Activated T-cell treated with anti-CD3 and anti-CD28 coated beads for 24 hours (primary cell): ENCODE measurements around the gene MICALL1.
"Not testable (repeated sequence)": the region's sequence is repeated elsewhere in the genome, so short reads cannot be mapped to it uniquely, and the experiment has no call there.

Experiments
- DNase-seq: peaks from one replicate; pipeline ENCODE4 v3.0.0-alpha.2; 2020; ENCODE audit warnings: low read depth

The MICALL1 gene

DNA sequence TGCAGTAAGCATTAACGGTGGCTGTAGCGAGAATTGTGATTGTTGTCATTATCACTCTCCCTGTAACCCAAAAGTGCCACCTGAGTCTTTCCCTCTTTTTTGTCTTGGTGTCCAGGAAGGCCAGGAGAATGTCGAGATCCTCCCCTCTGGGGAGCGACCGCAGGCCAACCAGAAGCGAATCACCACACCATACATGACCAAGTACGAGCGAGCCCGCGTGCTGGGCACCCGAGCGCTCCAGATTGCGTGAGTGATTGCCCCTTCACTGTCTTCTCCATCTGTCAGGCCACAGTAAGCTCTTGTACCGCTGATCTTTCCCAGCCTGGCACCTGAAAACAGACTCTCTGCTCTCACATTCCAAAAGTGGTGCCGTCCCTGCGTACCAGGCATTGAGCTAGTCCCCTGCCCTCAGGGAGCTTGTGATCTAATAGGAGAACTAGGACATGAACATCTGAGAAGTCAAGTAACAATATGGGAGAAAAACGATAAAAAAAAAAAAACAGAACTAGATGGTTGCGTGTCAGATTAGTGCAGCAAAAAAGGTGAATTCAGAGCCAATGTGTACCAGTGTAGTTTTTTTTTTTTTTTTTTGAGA, 53.2 kb downstream of the MICALL1 start:
- DNase-seq: no peak

DNA sequence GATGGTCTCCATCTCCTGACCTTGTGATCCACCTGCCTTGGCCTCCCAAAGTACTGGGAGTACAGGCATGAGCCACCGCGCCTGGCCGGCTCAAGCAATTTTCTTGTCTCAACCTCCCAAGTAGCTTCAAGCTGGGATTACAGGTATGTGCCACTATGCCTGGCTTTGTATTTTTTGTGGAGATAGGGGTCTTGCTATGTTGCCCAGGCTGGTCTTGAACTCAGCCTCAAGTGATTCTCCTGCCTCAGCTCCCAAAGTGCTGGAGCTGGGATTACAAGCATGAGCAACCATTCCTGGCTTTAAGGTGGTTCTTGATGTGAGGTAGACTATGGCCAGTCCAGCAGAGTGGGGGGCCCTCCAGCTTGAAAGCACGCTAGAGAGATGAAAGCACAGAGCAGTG, 55.0 kb downstream of the MICALL1 start:
- DNase-seq: no peak

DNA sequence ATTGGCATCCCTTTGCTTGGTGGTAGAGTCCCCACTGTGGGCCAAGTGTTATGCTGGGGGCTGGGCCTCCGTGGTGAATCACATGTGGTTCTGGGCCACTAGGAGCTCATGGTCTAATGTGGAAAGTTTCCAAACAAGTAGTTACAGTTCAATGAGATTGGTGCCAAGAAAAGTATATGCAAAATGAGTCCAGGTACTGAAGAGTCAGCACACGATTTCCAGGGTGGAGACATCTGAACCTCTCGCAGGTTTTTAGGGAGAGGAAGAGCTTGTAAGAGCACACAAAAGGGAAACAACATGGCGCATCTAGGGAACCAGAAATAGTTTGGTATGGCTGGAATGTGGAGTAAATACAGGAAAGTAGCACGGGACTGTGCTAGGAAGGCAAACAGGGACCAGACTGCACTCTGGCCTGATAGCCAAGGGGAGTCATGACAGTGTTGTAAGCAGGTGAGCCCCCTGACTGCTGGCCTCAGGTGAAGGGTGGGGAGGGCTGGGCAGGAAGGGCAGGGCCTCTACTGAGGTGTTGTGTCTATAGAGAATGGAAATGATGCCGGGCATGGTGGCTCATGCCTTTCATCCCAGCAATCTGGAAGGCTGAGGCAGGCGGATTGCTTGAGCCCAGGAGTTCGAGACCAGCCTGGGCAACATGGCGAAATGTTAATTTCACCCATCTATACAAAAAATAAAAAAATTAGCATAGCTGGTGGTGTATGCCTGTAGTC, 60.0 kb downstream of the MICALL1 start:
- no peak for DNase-seq

- DNase-seq: no peak
These were observed 61.0 kb downstream of the MICALL1 start for GRCh38 chr22:37967147-37967546.

DNA sequence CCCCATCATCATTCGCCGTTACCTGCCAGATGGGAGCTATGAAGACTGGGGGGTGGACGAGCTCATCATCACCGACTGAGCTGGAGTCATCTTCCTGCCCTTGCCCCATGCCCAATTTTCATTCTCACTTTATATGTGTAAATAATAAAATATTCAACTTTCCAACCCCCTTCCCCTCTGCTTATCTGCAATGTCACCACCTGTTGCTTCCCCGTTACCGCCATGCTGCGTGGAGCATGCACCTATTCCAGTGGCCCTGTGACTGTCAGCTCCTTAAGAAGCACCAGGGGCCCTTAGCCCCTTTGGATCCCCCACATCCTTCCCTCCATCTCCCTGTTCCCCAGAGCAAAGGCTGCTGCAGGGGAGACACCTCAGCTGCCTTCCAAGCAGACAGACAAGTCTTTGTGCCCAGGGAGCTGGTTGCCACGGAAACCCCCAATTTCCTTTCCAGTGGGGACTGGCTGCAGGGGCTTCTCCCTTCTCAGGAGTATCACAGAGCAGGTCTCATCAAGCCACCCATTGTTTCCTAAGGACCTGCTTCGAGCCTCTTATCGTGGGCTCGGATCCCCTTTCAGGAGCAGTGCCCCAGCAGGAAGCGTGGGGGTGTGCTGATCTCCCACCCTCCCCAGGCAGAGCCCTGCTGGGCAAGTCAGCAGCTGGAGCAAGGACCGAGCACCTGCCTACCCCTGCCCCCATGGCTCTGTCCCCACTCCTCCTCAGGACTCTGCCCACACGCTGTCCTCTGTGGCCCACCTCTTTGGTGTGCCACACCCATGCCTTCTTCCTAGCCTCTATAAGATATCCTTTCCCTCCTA, 61.7 kb downstream of the MICALL1 start:
- no peak for DNase-seq

- DNase-seq: no peak
These were observed 62.6 kb downstream of the MICALL1 start for GRCh38 chr22:37968452-37969251.

DNA sequence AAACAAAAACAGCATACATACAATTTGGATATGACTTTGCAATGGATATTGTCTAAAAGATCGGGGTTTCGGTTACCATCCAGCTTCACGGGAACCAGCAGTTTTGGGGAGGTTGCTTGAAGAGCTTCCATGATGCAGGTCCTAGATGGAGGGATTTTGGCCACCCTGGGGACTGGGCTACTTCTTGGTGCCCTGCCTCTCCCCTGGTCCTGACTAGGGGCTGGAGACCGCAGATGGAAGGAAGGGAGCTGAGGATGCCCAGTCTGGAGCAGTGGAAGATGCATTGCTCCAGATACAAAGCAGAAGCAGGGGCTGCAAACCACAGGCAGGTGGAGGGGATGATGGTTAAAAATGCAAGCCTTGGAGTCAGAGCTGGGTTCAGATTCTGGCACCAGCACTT, 64.8 kb downstream of the MICALL1 start:
- DNase-seq: no peak

GRCh38 chr22:37971475-37972434, 65.7 kb downstream of the MICALL1 start:
- DNase-seq: no peak

GRCh38 chr22:37972527-37972926, 66.4 kb downstream of the MICALL1 start:
- no peak for DNase-seq

DNA sequence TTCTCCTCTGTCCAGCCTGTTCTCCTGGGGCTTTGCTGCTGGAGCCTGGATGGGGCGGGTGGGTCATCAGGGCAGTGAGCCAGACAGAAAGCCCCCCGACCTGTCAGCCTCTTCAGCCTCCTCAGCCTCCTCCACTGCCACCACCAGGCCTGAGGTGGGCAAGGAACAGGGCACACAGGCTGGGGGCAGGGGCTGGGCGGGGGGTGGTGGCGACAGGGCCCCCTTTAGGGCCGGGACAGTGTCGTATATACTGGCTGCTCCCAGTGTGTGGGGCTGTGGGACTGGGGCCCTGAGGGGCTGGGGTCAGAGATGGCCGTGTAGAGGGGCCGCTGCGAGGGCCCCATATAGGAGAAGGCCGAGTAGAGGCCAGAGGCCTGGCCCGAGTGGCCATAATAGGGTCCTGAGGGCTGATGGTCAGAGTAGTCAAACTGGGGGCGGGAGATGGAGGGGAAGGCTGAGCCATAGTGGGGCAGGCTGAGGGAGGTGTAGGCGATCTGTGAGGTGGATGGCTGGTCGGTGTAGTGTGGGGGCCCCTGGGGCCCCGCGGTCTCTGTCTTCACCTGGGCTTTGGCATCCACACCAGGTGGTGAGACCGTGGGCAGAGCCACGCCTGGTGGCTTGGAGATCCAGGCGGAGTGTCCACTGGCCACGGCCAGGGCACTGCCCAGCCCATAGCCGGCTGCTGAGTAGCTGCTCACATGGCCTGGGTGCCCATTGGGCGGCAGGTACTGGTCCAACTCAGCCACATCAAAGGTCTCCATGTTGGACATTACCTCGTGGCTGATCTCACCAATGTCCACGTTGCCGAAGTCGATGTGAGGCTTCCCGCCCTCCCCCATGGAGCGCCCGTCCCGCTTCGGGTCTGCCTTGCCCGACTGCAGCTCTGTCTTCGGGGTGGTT, 67.4 kb downstream of the MICALL1 start:
- no peak for DNase-seq

DNA sequence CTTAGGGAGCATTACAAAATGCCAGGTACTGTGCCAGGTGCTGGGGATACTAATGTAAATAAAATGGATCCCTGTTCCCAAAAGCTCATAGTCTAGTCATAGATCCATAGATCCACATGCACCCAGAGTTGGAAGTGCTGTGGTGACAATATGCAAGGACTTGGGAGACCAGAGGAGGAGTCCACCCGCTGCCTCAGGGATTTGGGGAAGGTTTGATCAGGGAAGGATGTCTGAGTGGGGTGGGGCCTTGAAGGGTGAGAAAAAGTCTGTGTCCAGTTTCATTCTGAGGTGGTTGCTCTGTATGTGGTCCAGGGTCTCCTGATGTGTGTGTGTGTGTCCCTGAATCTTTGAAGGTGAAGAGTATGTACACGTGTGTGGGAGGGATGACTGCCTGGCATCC, 69.1 kb downstream of the MICALL1 start:
- DNase-seq: no peak

- not testable (repeated sequence) for DNase-seq
These were observed 69.9 kb downstream of the MICALL1 start for GRCh38 chr22:37976022-37976421.

- DNase-seq: no peak
These were observed 70.5 kb downstream of the MICALL1 start for GRCh38 chr22:37976547-37976946.

DNA sequence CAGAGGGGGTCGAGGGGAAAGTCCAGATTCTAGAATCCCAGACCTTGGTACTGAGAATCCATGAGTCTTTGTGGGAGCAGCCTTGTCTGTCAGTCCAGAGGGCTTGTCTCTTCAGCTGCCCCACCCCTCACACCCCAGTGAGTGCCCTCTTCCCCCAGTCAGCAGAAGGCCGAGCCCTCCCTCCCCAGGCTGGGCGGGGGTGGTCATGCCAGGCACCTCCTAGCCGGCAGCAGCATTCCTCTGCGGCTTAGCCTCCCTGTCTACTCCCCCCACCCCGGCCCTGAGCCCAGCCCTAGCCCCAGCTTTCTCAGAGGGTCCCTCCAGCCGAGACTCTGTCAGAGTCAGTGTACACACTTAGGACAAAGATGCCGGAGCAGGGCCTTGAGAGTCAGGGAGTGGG, 73.7 kb downstream of the MICALL1 start:
- no peak for DNase-seq

DNA sequence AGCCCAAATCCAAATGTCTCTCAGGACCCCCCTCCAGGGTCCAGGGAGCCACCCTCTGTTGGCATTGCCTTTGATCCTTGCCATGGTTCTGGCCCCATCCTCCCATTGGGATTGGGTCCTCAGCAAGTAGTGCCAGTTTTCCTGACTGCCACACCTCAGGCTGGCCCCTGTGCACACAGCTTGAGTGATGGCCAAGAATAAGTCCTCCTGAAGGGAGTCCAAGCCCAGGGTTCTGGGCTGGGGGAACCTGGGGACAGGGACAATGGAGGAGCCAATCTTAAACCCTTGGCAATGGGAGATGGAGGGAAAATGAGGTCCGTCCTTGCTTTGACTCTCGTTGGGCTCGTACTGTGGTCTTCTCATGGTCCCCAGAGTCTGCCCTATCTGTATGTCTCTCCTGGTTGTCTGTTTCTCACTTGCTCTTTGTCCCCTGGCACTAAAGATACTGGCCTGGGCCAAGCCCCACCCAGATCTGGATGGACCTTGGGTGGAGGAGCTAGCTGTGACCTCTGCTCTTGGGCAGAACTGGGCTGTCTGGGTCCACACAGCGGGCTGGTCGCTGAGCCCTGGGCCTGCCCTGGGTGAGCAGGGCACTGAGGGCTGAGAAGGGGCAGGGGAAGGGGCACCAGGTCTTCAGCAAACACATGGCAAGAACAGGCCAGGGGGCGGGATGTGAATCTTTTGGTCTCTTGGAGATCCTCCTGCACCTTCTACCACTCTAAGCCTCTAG, 75.3 kb downstream of the MICALL1 start:
- DNase-seq: no peak

DNA sequence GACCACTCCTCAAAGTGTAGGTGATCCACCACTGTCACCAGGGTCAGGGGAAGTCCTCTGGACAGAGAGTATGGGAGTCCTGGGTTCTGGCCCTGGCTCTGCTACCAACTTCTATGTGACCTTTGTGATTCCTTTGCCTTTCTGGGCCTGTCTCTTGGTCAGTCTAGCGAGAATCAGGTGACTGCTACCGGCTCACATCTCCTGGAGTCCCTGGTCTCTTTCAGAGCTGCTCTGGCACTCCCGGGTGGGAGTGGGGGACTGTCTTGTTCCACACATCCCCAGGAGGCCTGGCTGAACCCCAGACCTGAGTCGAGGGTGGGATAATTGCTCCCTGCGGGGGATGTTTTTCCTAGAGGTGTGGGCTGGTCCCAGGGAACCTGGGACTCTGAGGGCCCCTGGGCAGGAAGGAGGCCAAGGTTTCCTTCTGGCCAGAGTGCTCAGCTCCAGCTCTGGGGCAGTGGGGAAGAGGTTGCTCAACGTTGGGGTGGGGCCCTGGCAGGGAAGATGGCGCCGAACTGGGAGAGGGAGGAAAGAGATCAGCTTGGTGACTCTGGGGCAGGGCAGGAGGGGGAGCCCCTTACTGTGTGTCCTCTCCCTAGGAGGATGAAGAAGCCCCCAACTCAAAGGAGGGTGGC, 76.2 kb downstream of the MICALL1 start:
- no peak for DNase-seq

- no peak for DNase-seq
These were observed 77.1 kb downstream of the MICALL1 start for GRCh38 chr22:37982938-37983859.
